Upper lobe of left lung (tissue), 4 donors: ENCODE measurements around the gene CD164.

ENCODE experiments used
- POLR2A ChIP-seq, 4 donors: fragments of 450-650 bp; IDR thresholded peaks; one replicate each; pipeline ENCODE4 v1.5.1; 2016 to 2017; ENCODE audit warnings: antibody characterized with exemption in 4 of 4, mild to moderate bottlenecking in 2 of 4
- POLR2AphosphoS5 ChIP-seq, 2 donors: sonication (generic); formaldehyde crosslinking; IDR thresholded peaks; one replicate each; pipeline ENCODE4 v1.5.1; 2017; ENCODE audit warnings: antibody characterized with exemption in 2 of 2
- TF ChIP-seq, protein P1 (sequence below), 6 experiments: fragments of 450-650 bp in 4 of 6; fragments of 200-600 bp in 2 of 6; sonication (generic) in 2 of 6; IDR thresholded peaks; one replicate each; pipeline ENCODE4 v1.5.1; 2016 to 2019; ENCODE audit warnings: antibody characterized with exemption in 6 of 6

DNA sequence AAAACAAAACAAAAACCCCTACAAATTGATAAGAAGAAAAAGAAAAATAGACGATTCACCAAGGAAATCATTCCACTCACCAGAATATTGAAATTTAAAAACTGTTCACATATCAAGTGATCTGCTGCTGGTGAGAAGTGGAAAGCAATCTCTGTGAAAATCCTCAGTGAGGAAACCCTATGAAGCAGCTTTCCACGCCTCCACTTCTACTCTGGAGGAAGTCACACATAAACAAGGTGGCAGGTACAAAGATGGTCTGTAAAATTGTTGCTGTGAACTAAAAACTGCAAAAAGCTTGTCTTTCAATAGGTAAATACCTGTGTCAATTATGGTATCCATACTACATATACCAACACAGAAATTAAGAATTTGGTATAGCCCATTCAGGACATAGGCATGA is 18.5 kb downstream of the CD164 start:
- TF ChIP-seq POLR2AphosphoS5 (IDR thresholded peaks at IDR 0.05), result no peak
- TF ChIP-seq, protein P1, sequence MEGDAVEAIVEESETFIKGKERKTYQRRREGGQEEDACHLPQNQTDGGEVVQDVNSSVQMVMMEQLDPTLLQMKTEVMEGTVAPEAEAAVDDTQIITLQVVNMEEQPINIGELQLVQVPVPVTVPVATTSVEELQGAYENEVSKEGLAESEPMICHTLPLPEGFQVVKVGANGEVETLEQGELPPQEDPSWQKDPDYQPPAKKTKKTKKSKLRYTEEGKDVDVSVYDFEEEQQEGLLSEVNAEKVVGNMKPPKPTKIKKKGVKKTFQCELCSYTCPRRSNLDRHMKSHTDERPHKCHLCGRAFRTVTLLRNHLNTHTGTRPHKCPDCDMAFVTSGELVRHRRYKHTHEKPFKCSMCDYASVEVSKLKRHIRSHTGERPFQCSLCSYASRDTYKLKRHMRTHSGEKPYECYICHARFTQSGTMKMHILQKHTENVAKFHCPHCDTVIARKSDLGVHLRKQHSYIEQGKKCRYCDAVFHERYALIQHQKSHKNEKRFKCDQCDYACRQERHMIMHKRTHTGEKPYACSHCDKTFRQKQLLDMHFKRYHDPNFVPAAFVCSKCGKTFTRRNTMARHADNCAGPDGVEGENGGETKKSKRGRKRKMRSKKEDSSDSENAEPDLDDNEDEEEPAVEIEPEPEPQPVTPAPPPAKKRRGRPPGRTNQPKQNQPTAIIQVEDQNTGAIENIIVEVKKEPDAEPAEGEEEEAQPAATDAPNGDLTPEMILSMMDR (IDR thresholded peaks at IDR 0.05), result no peak
- TF ChIP-seq POLR2A (IDR thresholded peaks at IDR 0.05), result no peak
